Ectodermal cell (in vitro differentiated cells): ENCODE results near the gene ACHE.
A peak's percentile ranks its signal among the peaks of the same experiment; 100 is the strongest.

ENCODE experiments used
- H3K27ac ChIP-seq: 2 replicates; pipeline ENCODE4 v1.7.0; 2013; ENCODE audit warnings: mild to moderate bottlenecking, low read depth, low read length; ENCODE audit not compliant: insufficient read depth, poor library complexity, severe bottlenecking
- H3K27me3 ChIP-seq: 2 replicates; pipeline ENCODE4 v1.7.0; 2013; ENCODE audit warnings: mild to moderate bottlenecking, low read length; ENCODE audit not compliant: insufficient read depth, control insufficient read depth, poor library complexity, severe bottlenecking
- H3K36me3 ChIP-seq: one replicate; pipeline ENCODE4 v1.7.0; 2013; ENCODE audit warnings: low read length; ENCODE audit not compliant: control insufficient read depth, insufficient read depth
- H3K4me1 ChIP-seq: one replicate; pipeline ENCODE4 v1.7.0; 2013; ENCODE audit warnings: low read length; ENCODE audit not compliant: control insufficient read depth, insufficient read depth
- H3K4me3 ChIP-seq: 2 replicates; pipeline ENCODE4 v1.7.0; 2013; ENCODE audit warnings: low read depth, low read length, control low read depth; ENCODE audit not compliant: insufficient read depth
- H3K9me3 ChIP-seq: 2 replicates; pipeline ENCODE4 v1.7.0; 2013; ENCODE audit warnings: mild to moderate bottlenecking, low read length, moderate library complexity; ENCODE audit not compliant: control insufficient read depth
- WGBS, 2 experiments: methylation state at CpG; one replicate each; pipeline ENCODE4 v1.1.7; 2013; ENCODE audit warnings: missing lambda C conversion rate in 2 of 2; 5-methylcytosine and 5-hydroxymethylcytosine counted together

Gene ACHE

DNA sequence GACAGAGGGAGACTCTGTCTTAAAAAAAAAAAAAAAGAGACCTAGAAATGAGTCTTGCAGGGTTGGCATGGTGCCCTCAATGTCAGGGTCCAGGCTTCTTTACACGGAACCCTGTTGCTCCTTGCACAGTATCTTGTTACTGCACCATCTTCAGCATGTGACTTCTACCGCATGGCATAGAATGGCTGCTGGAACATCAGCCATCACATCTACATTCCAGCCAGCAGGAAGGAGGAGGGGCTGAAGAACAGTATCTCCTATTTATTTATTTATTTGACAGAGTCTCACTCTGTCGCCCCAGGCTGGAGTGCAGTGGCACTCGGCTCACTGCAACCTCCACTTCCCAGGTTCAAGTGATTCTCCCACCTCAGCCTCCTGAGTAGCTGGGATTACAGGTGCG is 3.7 kb upstream of the ACHE start:
- Histone ChIP-seq H3K4me3 (no peak overlapping the region), H3K4me1 (peaks cover 6% of the 10 kb centered on the region), H3K27ac (no peak overlapping the region), H3K27me3 (peaks cover 33% of the 10 kb centered on the region), H3K36me3 (no peaks in the 10 kb centered on the region), H3K9me3 (no peaks in the 10 kb centered on the region)
- 90 to 94% methylated on average over 5 of the region's 5 CpGs for WGBS, 2 experiments

DNA sequence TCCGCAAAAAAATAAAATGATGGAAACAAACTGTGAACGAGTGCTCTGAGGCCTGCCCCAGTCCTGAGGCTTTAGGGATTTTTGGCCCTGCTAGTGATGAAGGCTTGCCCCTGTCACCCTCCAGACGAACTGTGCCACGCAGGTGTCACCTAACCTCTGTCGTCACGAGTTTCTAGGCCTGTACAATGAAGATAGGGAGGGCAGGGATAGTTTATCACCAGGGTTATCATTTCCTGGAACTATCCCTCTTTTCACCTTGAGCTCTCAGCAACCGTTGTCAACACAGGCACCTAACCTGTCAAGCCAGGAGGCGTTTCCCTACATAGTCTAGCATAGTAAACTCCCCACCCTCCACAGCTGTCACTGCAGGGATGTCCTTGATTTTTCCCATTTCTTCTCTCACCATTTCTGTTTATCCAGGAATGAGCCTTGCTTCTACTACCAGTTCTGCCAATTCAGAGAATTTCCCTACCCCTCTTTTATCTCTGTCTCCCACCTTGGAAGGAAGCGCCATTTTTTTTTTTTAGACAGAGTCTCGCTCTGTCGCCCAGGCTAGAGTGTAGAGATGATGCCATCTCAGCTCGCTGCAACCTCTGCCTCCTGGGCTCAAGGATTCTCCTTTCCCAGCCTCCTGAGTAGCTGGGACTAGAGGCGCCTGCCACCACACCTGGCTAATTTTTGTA is 2.2 kb upstream of the ACHE start:
- H3K27ac ChIP-seq: no peak overlapping the region
- H3K4me3 ChIP-seq: no peak overlapping the region
- H3K9me3 ChIP-seq: no peaks in the 10 kb centered on the region
- H3K4me1 ChIP-seq: peaks cover 16% of the 10 kb centered on the region
- H3K27me3 ChIP-seq: peaks cover 36% of the 10 kb centered on the region
- no peaks in the 10 kb centered on the region for H3K36me3 ChIP-seq
- 88 to 90% methylated on average over 13 of the region's 13 CpGs for WGBS, 2 experiments

DNA sequence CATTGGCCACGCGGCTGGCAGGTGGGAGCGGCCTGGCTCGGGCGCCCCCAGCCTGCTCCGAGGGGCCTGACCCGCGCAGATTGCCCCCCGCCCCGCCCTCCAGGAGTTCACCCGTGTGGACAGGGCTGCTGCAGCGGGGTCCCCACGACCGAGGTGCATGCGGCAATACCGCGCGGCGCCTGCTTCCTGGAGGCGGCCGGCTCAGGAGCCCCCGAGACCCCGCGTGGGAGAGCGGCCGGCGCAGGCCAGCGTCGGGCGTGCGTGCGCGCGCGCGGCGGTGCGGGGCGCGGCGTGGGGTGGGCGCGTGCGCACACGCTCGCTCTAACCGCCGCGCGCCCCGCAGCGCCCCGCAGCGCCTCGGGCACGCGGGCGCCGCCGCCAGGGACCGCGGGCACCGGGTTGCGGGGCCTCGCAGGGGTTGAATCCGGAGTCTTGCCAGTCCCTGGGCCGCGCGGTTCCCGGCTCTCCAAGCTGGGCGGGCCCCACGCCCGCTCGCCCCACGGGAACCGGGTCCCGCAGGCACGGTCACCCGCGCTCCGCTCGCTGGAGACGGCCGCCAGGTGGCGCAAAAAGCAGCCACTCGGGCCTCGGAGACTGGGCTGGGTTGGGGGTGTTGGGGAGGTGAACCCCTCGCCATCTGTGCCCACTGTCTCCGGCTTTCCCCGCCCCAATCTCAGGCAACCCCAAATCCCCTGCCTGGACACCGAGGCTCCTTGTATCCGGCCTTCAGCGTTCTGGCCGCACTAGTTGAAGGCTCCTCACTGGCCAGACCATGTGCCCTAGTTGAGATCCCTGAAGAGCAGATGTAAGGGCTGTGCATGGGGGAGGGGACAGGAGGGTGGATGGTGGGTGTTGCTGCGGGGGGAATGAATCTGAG is 1.3 kb upstream of the ACHE start:
- Histone ChIP-seq H3K36me3 (no peaks in the 10 kb centered on the region), H3K4me3 (peak overlapping the region; percentile 18), H3K9me3 (no peaks in the 10 kb centered on the region), H3K27ac (no peak overlapping the region), H3K27me3 (peaks cover 36% of the 10 kb centered on the region), H3K4me1 (peaks cover 16% of the 10 kb centered on the region)
- 2 to 3% methylated on average over 95 of the region's 95 CpGs for WGBS, 2 experiments

DNA sequence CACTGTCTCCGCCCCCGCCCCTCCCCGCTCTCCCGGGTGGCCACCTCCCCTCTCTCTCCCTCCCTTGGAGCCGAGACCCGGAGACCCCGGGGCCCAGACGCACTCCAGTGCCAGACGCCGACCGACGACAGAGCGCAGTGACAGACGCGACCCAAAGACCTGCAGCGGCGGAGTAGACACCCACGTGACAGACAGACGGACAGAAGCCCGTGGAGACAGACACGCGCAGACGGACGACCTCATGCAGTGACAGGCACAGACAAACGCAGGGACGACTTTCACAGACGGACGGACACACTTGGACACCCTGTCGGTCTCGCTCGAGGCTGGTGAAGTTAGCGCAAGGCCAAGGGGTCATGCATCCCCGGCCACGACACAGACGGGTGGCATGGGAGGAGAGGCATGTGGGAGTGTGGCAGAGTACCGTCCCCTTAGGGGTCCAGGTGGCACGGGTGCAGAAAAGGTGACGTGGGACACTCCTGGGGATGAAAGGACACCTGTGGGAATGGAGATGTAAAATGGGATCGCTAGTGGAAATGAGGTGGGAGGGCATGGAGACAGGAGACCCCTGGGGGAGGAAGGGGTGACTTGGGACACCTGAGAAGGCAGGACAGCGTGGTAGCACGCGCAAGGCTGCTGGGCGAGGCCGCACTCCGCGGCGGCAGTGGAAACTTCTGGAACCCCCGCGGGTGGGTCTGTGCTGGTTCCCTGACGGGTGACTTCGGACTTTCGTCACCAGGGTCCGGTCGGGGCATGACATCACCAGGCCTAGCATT is 456 bp upstream of the ACHE start:
- H3K4me1 ChIP-seq: peaks cover 16% of the 10 kb centered on the region
- peaks cover 36% of the 10 kb centered on the region for H3K27me3 ChIP-seq
- H3K9me3 ChIP-seq: no peaks in the 10 kb centered on the region
- H3K4me3 ChIP-seq: peak overlapping the region; percentile 18
- no peaks in the 10 kb centered on the region for H3K36me3 ChIP-seq
- H3K27ac ChIP-seq: no peak overlapping the region
- 5% methylated on average over 52 to 54 of the region's 54 CpGs for WGBS, 2 experiments

DNA sequence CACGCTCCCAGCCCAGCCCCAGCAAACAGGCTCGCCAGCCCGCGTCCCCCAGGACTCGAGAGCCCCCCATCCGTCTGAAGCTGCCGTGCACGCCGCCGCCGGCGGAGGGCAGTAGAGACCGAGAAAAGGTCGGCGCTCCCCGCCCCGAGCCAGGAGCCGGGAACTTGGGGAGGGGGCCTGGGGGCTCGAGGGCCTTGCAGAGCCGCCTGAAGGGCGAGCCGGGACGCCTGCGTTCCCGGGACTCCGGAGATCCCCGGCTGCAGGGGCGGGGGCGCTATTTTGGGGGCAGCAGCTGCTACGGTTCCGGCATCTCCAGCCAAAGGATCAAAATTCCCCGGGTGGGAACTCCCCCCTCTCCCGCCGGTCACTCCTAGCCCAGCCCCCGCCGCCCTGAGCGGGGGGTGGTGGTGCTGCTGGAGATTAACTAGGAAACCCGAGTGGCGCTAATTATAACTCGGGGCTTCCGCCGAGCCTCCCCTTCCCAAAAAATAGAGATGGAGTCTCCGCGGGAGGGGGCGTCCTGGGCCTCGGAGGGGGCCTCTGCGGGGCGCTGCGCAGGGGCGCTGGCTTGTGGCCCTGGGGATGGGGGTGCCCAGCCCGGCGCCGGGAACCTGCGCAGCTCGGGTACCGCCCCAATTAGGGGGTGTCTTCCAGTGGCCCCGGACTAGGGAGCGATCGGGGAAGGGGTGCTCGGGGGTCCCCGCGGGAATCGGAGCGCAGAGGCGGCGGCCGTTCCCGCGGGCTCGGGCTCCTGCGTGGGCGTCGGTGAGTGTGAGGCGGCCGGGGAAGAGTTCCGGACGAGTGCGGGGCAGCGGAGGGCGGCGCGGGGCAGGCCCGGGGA is 608 bp downstream of the ACHE start:
- peaks cover 36% of the 10 kb centered on the region for H3K27me3 ChIP-seq
- H3K27ac ChIP-seq: no peak overlapping the region
- no peaks in the 10 kb centered on the region for H3K36me3 ChIP-seq
- H3K9me3 ChIP-seq: no peaks in the 10 kb centered on the region
- peaks cover 16% of the 10 kb centered on the region for H3K4me1 ChIP-seq
- 1% methylated on average over 83 of the region's 83 CpGs for WGBS, 2 experiments
- H3K4me3 ChIP-seq: peak overlapping the region; percentile 38

DNA sequence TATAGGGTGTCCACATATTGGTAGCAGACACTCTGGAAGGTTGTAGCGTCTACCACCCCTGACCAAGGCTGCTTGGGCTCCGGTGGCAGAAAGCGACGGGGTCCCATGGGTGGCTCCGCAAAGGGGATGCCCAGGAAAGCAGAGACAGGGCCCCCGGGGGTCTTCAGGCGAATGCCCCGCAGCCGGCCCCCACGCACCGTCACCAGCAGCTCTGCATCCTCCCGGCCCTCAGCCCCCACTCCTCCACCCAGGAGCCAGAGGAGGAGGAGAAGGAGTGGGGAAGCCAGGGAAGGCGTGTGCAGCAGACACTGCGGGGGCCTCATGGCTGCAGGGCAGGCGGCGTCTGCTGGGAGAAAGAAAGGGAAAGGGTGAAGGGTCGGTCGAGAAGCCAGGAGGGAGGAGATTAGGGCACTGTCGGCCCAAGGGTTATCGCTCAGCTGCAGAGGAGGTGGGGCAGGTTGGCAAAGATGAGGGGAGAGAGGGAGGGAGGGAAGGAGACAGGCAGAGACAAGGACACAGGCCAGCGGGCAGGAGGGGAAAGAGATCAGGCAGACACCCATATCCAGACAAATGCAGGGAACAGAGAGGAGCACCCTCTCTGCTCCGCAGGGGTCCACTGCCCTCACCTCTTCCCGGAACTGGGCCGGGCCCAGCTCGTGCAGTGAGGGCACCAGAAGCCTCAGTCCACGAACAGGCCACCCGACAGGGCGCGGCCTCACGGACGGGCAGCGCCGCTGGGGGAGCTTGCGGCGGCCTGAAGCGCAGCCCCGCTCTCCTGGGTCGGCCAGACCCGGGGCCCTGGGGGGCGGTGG is 1.6 kb downstream of the ACHE start:
- Histone ChIP-seq H3K27me3 (peaks cover 36% of the 10 kb centered on the region), H3K4me1 (peaks cover 16% of the 10 kb centered on the region), H3K36me3 (no peaks in the 10 kb centered on the region), H3K4me3 (no peak overlapping the region), H3K27ac (no peak overlapping the region), H3K9me3 (no peaks in the 10 kb centered on the region)
- WGBS, 2 experiments: 38 to 41% methylated on average over 35 to 40 of the region's 40 CpGs

DNA sequence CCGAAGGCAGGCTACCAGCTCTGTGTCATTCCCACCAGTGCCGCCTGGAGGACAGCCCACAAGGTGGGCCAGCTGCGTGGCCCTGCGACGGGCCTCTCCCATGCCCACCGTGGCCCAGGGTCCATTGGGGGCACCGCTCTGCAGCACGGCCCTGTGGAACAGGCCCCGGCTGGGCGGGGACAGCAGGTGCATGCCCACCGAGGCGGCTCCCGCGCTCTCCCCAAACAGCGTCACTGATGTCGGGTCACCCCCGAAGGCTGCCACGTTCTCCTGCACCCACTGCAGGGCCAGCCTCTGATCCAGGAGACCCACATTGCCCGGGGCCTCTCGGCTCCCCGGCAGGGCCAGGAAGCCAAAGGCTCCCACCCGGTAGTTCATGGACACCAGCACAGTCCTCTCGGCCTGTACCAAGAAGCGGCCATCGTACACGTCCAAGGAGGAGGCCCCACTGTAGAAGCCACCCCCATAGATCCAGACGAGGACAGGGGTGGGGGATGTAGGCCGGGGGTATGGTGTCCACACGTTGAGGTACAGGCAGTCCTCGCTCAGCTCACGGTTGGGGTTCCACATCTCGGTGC is 2.3 kb downstream of the ACHE start:
- no peak overlapping the region for H3K27ac ChIP-seq
- peaks cover 36% of the 10 kb centered on the region for H3K27me3 ChIP-seq
- H3K4me1 ChIP-seq: peaks cover 22% of the 10 kb centered on the region
- H3K4me3 ChIP-seq: no peak overlapping the region
- H3K9me3 ChIP-seq: no peaks in the 10 kb centered on the region
- no peaks in the 10 kb centered on the region for H3K36me3 ChIP-seq
- WGBS, 2 experiments: 93 to 94% methylated on average over 32 of the region's 32 CpGs

DNA sequence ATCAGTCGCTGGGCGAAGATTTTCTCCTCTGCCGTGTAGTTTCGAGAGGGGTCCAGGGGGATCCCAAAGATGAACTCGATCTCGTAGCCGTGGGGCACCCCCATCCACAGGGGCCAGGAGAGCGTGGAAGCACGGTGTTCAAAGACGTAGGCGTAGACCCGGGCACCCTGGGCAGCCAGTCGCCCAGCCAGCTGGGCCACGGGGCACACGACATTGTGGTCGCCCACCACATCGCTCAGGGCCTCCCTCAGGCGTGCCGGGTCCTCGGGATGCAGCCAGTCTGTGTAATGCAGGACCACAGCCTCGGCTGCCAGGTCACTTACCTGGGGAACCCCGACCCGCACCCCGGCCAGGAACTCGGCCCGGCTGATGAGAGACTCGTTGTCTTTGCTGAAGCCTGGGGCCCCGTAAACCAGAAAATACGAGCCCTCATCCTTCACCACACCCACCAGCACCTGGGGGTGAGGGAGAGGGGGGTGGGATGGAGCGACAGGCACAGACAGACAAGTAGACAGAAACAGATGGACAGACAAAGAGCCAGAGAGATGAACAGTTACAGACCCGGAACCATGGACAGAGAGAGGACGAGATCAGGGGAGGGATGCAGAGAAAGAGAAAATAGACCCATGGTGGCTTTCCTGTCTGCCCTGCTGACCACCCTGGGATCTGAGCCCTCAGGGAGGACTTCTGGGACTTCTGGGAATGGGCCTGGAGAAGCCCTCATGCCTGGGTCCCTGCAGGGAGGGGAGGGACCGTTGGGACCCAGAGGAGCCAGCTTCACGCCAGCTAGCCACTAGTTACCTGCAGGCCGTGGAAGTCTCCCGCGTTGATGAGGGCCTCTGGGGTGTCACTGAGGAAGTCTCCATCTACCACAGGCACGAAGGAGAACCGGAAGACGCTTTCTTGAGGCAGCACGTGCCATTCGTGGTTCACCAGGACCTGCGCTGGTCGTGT is 3.0 kb downstream of the ACHE start:
- peaks cover 32% of the 10 kb centered on the region for H3K27me3 ChIP-seq
- peaks cover 22% of the 10 kb centered on the region for H3K4me1 ChIP-seq
- WGBS, 2 experiments: 94% methylated on average over 42 to 43 of the region's 44 CpGs
- no peak overlapping the region for H3K27ac ChIP-seq
- peaks cover 3% of the 10 kb centered on the region for H3K36me3 ChIP-seq
- no peaks in the 10 kb centered on the region for H3K9me3 ChIP-seq
- no peak overlapping the region for H3K4me3 ChIP-seq
